WTC11 (cell line): ENCODE results near the gene RNF214. TPM values are rescaled to one million over a fixed set of nuclear protein-coding genes. Genes with fewer than 3 reads are reported as not detected.
"Not testable (repeated sequence)": the region's sequence is repeated elsewhere in the genome, so short reads cannot be mapped to it uniquely, and the experiment has no call there.

Experiments
- ATAC-seq: fragments of 200-7000 bp; cut with Tn5 transposase; 2 replicates; pipeline ENCODE4 v1.10.0; 2021; ENCODE audit warnings: mild to moderate bottlenecking, moderate library complexity
- CTCF ChIA-PET: fragments of 300-600 bp; sonication (Branson Sonifier 250); formaldehyde crosslinking; loops from one replicate; lab custom pipeline; 2021; ENCODE audit warnings: antibody characterized with exemption; lab: Charles Lee
- POLR2A ChIA-PET: fragments of 350-600 bp; sonication (Branson Sonifier 250); formaldehyde crosslinking; loops from one replicate; lab custom pipeline; 2021; ENCODE audit warnings: antibody characterized with exemption; lab: Charles Lee
- DNase-seq: peaks from one replicate; pipeline ENCODE4 v3.0.0; 2021; ENCODE audit warnings: low spot score
- H3K27ac Mint-ChIP-seq: 2 replicates; pipeline ENCODE4 v1.8.0; 2021; ENCODE audit warnings: mixed read lengths
- H3K27me3 Mint-ChIP-seq: 2 replicates; pipeline ENCODE4 v1.8.0; 2021; ENCODE audit warnings: low read depth, mild to moderate bottlenecking, moderate library complexity, mixed read lengths
- H3K36me3 Mint-ChIP-seq: 2 replicates; pipeline ENCODE4 v1.8.0; 2021; ENCODE audit warnings: mixed read lengths
- H3K4me1 Mint-ChIP-seq: 2 replicates; pipeline ENCODE4 v1.8.0; 2022; ENCODE audit warnings: mixed read lengths
- H3K4me3 Mint-ChIP-seq: 2 replicates; pipeline ENCODE4 v1.8.0; 2021; ENCODE audit warnings: mild to moderate bottlenecking, moderate library complexity, mixed read lengths
- H3K9me3 Mint-ChIP-seq: 2 replicates; pipeline ENCODE4 v1.8.0; 2021; ENCODE audit warnings: mixed read lengths
- CREB1 ChIP-seq: sonication (generic); formaldehyde crosslinking; IDR thresholded peaks from 2 replicates; pipeline ENCODE4 v1.8.0; 2023; ENCODE audit warnings: mild to moderate bottlenecking, missing genetic modification reagents
- CTCF ChIP-seq: fragments of 200-600 bp; IDR thresholded peaks from 2 replicates; pipeline ENCODE4 v1.8.0; 2022; ENCODE audit warnings: antibody characterized with exemption
- E2F1 ChIP-seq: sonication (generic); formaldehyde crosslinking; IDR thresholded peaks from 2 replicates; pipeline ENCODE4 v1.8.0; 2022; ENCODE audit warnings: mild to moderate bottlenecking, missing genetic modification reagents
- E2F4 ChIP-seq: sonication (generic); formaldehyde crosslinking; IDR thresholded peaks from 2 replicates; pipeline ENCODE4 v1.8.1; 2022; ENCODE audit warnings: low read depth, mild to moderate bottlenecking, moderate library complexity, missing genetic modification reagents, borderline replicate concordance
- ELF4 ChIP-seq: sonication (generic); formaldehyde crosslinking; IDR thresholded peaks from 2 replicates; pipeline ENCODE4 v1.8.1; 2022; ENCODE audit warnings: low read depth, mild to moderate bottlenecking, moderate library complexity, missing genetic modification reagents
- FOXJ3 ChIP-seq: sonication (generic); formaldehyde crosslinking; IDR thresholded peaks from 2 replicates; pipeline ENCODE4 v1.9.0; 2021; ENCODE audit warnings: missing genetic modification reagents, mild to moderate bottlenecking, borderline replicate concordance
- HMGA2 ChIP-seq: fragments of 250-450 bp; sonication (Bioruptor Pico); IDR thresholded peaks from 2 replicates; pipeline ENCODE4 v1.4.0; 2021; ENCODE audit warnings: mild to moderate bottlenecking, moderate library complexity
- MAX ChIP-seq: sonication (generic); formaldehyde crosslinking; IDR thresholded peaks from 2 replicates; pipeline ENCODE4 v1.8.0; 2022; ENCODE audit warnings: mild to moderate bottlenecking, missing genetic modification reagents
- NFATC4 ChIP-seq: fragments of 250-450 bp; sonication (Bioruptor Pico); IDR thresholded peaks from 2 replicates; pipeline ENCODE4 v1.9.0; 2021; ENCODE audit warnings: mild to moderate bottlenecking
- RORB ChIP-seq: fragments of 250-450 bp; sonication (Bioruptor Pico); IDR thresholded peaks from 2 replicates; pipeline ENCODE4 v1.9.0; 2021; ENCODE audit warnings: mild to moderate bottlenecking
- SMAD3 ChIP-seq: sonication (generic); formaldehyde crosslinking; IDR thresholded peaks from 2 replicates; pipeline ENCODE4 v1.8.0; 2022; ENCODE audit warnings: missing genetic modification reagents, mild to moderate bottlenecking, borderline replicate concordance
- ZNF423 ChIP-seq: fragments of 250-450 bp; sonication (Bioruptor Pico); IDR thresholded peaks from 2 replicates; pipeline ENCODE4 v2.1.2; 2022; ENCODE audit warnings: mild to moderate bottlenecking, moderate library complexity
- ZNF512 ChIP-seq: sonication (generic); formaldehyde crosslinking; IDR thresholded peaks from 2 replicates; pipeline ENCODE4 v1.8.1; 2022; ENCODE audit warnings: missing genetic modification reagents, borderline replicate concordance
- total RNA-seq: library from RNA; stranded (reverse); gene quantifications from 3 replicates; pipeline ENCODE4 v1.2.3, GENCODE V29; 2021

RNF214 gene
- total RNA-seq, 1 experiment from 2014 or later = 35.4 TPM

GRCh38 chr11:117258576-117258975, 26.1 kb downstream of the RNF214 start (continued):
- no peak for TF ChIP-seq NFATC4
- TF ChIP-seq, all 79 proteins: peak for 0

- H3K36me3 Mint-ChIP-seq = peaks cover 31% of the 10 kb centered on the region
- no peak for DNase-seq
- no peak overlapping the region for H3K27ac Mint-ChIP-seq
- H3K27me3 Mint-ChIP-seq = no peaks in the 10 kb centered on the region
- no peaks in the 10 kb centered on the region for H3K9me3 Mint-ChIP-seq
- ChIA-PET CTCF (no interaction called here), POLR2A (no interaction called here)
- H3K4me3 Mint-ChIP-seq = no peak overlapping the region
- no peak for TF ChIP-seq E2F4 (CRISPR knock-in tag)
- no peak for ATAC-seq
- no peaks in the 10 kb centered on the region for H3K4me1 Mint-ChIP-seq
Observed at GRCh38 chr11:117259417-117259816, 26.9 kb downstream of the RNF214 start.

GRCh38 chr11:117264624-117265323, 32.3 kb downstream of the RNF214 start:
- H3K4me1 Mint-ChIP-seq, POLR2A ChIA-PET, ATAC-seq, H3K4me3 Mint-ChIP-seq, CTCF ChIA-PET, DNase-seq, H3K27ac Mint-ChIP-seq, H3K9me3 Mint-ChIP-seq: not testable (repeated sequence)
- peaks cover 34% of the 10 kb centered on the region for H3K36me3 Mint-ChIP-seq
- H3K27me3 Mint-ChIP-seq = peaks cover 10% of the 10 kb centered on the region; the same call in 1 of the 2 replicates

- Mint-ChIP-seq H3K4me1 (0 out of 2 replicates have a peak, but pooled peaks cover 6% of the 10 kb centered on the region), H3K36me3 (peaks cover 30% of the 10 kb centered on the region), H3K27me3 (peaks cover 10% of the 10 kb centered on the region; the same call in 1 of the 2 replicates), H3K27ac (no peak overlapping the region), H3K4me3 (no peak overlapping the region), H3K9me3 (no peaks in the 10 kb centered on the region)
- no peak for DNase-seq
- TF ChIP-seq ELF4 (CRISPR knock-in tag) (no peak), E2F1 (no peak), CTCF (no peak), MAX (CRISPR knock-in tag) (no peak), ZNF423 (CRISPR knock-in tag) (no peak), ZNF512 (CRISPR knock-in tag) (no peak), HMGA2 (CRISPR knock-in tag) (no peak), FOXJ3 (CRISPR knock-in tag) (no peak), CREB1 (no peak), RORB (CRISPR knock-in tag) (no peak), SMAD3 (CRISPR knock-in tag) (no peak)
- CTCF ChIA-PET = no interaction called here
- POLR2A ChIA-PET = no interaction called here
- no peak for ATAC-seq
Observed at GRCh38 chr11:117265745-117266144, 33.3 kb downstream of the RNF214 start.
